GOT3 (cell line): ENCODE measurements around the gene CTSW.
"Not testable (repeated sequence)": the region's sequence is repeated elsewhere in the genome, so short reads cannot be mapped to it uniquely, and the experiment has no call there.

ENCODE experiments used
- DNase-seq: peaks from one replicate; lab custom pipeline; 2025; ENCODE audit warnings: mixed read lengths; lab: John Stamatoyannopoulos, UW

CTSW gene, protein sequence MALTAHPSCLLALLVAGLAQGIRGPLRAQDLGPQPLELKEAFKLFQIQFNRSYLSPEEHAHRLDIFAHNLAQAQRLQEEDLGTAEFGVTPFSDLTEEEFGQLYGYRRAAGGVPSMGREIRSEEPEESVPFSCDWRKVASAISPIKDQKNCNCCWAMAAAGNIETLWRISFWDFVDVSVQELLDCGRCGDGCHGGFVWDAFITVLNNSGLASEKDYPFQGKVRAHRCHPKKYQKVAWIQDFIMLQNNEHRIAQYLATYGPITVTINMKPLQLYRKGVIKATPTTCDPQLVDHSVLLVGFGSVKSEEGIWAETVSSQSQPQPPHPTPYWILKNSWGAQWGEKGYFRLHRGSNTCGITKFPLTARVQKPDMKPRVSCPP

DNA sequence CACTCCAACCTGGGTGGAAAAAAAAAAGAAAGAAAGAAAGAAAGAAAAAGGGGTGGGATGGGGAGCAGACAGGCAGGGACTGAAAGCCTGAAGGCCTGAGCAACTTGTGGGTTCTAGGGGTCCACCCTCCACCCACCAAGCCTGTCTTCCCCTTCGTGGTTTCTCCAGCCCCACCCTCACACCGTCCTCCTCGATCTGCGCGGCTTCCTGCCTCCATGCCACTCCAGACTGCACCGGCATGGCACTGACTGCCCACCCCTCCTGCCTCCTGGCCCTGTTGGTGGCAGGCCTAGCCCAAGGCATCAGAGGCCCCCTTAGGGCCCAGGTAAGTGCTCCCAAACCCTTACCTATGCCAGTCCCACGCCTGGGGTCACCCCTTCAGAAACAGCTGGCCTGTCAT, at the start of gene CTSW:
CTSW (plus strand) TSS at position 221 of the 400 bp plus-strand sequence; CDS start at position 239, 18 bp downstream.
- no peak for DNase-seq

DNA sequence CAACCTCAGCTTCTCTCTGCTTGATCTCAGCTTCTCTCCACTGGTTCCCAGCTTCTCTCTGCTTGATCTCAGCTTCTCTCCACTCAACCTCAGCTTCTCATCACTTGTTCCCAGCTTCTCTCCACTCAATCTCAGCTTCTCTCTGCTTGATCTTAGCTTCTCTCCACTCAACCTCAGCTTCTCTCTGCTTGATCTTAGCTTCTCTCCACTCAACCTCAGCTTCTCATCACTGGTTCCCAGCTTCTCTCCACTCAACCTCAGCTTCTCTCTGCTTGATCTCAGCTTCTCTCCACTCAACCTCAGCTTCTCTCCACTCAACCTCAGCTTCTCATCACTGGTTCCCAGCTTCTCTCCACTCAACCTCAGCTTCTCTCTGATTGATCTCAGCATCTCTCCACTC, 47.4 kb upstream of the CTSW start:
- not testable (repeated sequence) for DNase-seq

DNA sequence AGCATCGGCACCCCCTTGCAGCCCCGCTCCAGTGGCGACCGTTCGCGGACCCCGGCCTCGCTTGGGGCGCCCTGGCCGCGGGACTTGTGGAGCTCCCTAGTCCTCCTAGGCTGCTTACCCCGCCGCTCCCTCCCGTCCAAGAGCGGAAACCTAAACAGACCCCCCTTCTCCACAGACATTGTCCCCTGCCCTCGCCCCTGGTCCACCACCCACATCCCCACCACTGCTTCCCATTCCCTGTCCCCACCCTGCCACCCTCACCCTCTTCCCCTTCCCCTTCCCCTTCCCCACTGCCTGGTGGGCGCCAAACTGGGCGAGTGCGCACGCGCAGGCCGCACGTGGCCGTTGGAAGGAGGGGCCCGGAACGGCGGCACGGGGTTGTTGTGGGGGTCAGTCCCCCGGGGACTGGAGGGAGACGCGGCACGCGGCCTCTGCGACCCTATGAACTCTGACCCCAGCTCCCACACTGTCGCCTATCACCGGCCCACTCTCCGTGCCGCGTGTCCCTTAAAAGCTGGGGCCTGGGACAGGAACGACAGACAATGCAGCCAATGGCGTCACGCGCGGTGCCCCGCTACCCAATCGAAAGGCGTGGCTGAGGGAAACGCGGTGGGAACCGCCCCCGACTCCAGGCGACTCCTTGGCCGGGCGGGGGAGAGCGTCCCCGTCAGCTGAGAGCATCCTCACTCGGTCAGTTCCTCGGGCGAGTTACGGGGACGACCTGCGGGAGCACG, 46.2 kb upstream of the CTSW start, which contains the start of gene SNX32:
SNX32 (plus strand) TSS at position 667 of the 734 bp plus-strand sequence. CDS start 103 bp downstream, outside the sequence.
- peak; percentile 56 for DNase-seq

DNA sequence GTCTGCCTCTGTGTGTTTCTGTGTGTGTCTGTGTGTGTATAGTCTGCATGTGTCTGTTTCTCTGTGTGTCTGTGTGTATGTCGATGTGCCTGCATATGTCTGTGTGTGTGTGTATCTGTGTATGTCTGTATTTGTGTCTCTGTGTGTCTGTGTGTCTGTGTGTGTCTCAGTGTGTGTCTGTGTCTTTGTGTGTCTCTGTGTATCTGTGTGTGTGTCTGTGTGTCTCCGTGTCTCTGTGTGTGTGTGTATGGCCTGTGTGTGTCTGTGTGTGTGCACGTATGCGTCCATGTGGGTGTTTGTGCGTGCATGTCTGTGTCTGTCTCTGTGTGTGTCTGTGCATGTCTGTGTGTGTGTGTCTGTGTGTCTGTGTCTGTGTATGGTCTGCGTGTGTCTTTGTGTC, 45.4 kb upstream of the CTSW start:
- DNase-seq = no peak

- no peak for DNase-seq
Measured at GRCh38 chr11:65842144-65842543, 37.5 kb upstream of the CTSW start.

DNA sequence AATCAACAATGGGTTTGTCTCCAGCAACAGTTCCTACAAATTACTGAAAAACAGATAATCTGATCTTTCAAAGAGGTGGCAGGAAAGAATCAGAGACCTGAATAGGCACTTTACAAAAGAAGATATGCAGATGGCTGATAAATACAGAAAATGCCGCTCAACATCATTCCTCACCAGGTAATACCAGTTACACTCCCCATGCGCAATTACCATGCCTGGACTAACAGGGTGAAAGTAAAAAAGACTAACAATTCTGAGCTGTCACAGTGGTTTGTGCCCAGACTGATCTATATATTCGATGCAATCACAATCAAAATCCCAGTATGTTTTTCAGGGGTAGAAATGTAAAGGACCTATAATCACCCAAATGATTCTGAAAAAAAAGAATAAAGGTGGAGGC, 35.8 kb upstream of the CTSW start:
- no peak for DNase-seq

- DNase-seq = no peak
Measured at GRCh38 chr11:65844231-65844872, 35.3 kb upstream of the CTSW start.

DNA sequence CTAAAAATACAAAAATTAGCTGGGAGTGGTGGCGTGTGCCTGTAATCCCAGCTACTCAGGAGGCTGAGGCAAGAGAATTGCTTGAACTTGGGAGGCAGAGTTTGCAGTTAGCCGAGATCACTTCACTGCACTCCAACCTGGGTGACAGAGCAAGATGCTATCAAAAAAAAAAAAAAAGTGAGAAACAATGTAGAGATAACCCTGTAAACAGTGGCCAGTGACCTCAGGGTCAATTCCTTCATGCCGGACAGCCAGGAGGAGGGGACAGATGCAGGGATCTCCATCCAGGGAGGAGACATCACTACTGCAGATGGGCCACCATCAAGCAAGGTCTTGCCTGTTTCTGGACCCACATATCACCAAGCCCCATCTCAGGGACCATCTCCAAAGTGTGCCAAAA, 31.9 kb upstream of the CTSW start:
- no peak for DNase-seq

DNA sequence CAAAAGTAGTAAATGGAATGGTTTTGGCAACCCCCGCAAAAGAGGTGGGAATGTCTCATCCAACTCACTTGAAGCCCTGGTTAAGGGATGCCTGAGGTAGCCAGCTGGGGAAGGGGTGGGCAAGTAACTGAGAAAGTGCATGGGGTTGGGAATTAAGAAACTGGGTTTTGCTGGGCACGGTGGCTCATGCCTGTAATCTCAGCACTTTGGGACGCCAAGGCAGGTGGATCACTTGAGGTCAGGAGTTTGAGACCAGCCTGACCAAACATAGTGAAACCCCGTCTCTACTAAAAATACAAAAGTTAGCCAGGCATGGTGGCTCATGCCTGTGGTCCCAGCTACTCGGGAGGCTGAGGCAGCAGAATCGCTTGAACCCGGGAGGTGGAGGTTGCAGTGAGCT, 30.9 kb upstream of the CTSW start:
- not testable (repeated sequence) for DNase-seq

- DNase-seq = no peak
Measured at GRCh38 chr11:65849366-65849765, 30.3 kb upstream of the CTSW start.

- no peak for DNase-seq
Measured at GRCh38 chr11:65849771-65850216, 29.8 kb upstream of the CTSW start.

GRCh38 chr11:65850217-65851082, 29.2 kb upstream of the CTSW start:
- no peak for DNase-seq

DNA sequence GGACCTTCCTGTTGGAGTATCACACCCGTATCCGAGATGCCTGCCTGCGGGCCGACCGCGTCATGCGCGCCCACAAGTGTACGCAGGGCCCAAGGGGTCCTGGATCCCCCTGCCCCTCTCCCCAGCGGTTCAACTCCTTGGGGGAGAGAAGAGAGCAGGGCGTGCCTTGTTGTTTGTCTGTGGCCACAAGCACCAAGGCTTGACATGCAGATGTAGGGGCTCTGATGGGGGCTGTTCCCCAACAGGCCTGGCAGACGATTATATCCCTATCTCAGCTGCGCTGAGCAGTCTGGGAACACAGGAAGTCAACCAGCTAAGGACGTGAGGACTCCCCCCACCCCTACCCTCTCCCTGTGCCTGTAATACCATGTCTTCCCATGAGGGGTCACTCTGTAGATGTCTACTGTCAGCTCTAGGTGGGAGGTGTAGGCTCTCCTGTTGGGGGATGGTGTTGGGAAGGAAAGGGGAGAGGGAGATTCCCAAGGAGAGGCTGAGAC, 28.5 kb upstream of the CTSW start:
- no peak for DNase-seq

DNA sequence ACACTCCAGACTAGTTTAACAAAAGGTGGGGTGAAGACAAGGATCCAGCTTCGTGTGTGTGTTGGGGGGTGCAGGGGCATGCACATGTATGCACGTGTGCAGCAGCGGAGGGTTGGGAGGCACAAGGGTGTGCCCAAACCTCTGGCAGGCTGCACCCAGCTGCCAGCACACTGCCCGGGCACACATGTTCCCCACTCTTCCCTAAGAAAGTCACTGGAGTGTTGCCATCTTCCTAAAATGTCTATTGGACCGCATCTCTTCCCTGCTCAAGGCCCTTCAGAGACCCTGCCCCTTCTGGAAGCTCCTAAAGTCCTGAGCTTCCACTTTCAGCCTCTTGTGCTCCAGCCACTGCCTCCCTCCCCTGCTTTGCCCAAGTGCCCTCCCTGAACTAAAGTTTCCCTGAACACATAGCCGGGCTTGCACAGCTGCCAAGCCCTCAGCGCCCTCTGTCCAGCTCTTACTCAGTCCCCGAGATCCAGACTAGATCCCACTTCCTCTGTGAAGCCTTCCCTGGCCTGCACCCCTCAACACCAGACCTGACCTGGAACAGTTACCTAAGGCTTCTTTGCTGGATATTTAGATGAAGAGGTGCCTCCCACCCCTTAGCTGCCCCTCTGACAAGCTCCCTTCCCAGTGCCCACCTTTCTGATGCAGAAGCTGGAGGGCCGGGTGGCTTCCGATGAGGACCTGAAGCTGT, 27.7 kb upstream of the CTSW start:
- DNase-seq = no peak

GRCh38 chr11:65852508-65853245, 27.0 kb upstream of the CTSW start:
- DNase-seq = no peak

- DNase-seq = no peak
Measured at GRCh38 chr11:65853246-65853979, 26.2 kb upstream of the CTSW start.

DNA sequence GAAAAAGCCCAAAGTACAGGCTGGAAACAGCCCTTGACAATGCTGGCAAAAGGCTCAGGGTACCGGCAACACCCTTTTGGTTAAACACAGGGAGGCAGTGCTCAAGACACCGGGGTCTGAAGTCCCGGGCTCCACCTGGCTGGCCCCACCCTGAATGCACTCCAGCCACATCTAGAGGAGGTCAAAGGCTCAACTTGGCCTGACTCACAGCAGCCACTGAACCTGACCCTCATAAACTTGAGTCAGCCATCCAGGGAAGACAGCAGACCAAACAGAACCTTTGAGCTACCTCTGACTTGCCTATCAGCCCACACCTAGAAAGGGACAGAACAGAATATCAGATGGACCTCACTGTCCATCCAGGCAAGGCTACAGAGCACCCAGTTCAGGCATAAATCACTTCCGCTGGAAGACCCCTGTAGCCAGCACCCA, 25.5 kb upstream of the CTSW start:
- no peak for DNase-seq

GRCh38 chr11:65854852-65855837, 24.5 kb upstream of the CTSW start:
- DNase-seq = no peak
